ENCODE results near the gene RAD52.

RAD52 gene

DNA sequence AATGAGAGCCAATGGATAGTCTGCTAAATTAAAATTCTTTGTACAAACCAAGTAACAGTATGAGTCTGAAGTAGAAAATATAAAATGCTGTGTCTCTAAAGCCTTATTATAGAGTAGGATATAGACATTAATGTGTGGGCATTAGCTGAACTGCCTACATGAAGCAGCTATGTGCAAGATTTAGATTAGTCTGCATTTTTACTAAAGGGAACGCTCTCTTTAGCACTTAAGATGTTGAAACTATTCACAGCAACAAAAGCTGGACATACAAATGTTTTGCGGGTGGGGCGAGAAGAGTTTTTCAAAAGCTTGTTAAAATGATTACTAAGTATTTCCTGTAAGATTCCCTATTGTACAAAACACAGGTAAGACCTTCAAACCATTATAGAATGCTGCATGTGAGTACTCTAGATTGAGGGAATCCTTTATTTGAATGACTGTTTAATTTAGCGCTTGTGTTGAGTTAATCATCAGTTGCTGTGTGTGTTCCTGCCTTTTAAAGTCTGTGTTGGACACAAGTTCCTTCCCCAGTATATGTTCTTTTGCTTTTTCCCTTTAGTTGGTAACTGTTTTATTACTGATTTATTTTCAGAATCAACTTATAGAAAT, 87.1 kb downstream of the RAD52 start:
- TF ChIP-seq TAF1 (IDR thresholded peaks at IDR 0.05; ENCODE audit: borderline replicate concordance, insufficient read depth, low read length) = no peak

Data from PFSK-1 (cell line).